Heart left ventricle (tissue), 13 donors: Measurements from ENCODE around the gene LHX4.

Experiments used
- CTCF ChIP-seq, 12 donors: fragments of 200-600 bp; sonication (generic) in 4 of 12; IDR thresholded peaks; one replicate each; pipeline versions ENCODE4 v1.5.0 to v1.8.0; 2018 to 2022; ENCODE audit warnings: antibody characterized with exemption in 12 of 12, mild to moderate bottlenecking in 5 of 12
- POLR2A ChIP-seq, 2 donors: fragments of 450-650 bp; IDR thresholded peaks; one replicate each; pipeline ENCODE4 v1.6.1; 2017; ENCODE audit warnings: antibody characterized with exemption in 2 of 2, mild to moderate bottlenecking in 2 of 2, moderate library complexity in 2 of 2
- donor health status: ischemic (EF 13 %, LVEDD 7.1; RV severe dilation, severe dysfunction).
- donor health status: DM: no; HTN: yes; CAD: no.
- donor health status: DM: no; HTN: no; CAD: no.
- donor health status: ischemic (EF 25% LVEDD 6.9; RV normal size, moderate dysfunction).
- donor health status: ischemic (EF 25% LVEDD 5.7; RV mildly dilated, moderate dysfunction).
- donor health status: ischemic (EF 35%, LVEDD 5.7; RV mildly dilated, moderate dysfunction).
- donor health status: nonischemic (EF 11% LVEDD 7.7; RV severe dilation, severe dysfunction).
- donor health status: DM: yes; HTN: yes; CAD: no.
- donor health status: PGD.
- donor health status: ischemic (EF 29% LVEDD 5.4; RV normal size, mild dysfunction).
- donor health status: nonischemic (EF 23%, LVEDD 6.1; RV moderate dilation, normal function).

DNA sequence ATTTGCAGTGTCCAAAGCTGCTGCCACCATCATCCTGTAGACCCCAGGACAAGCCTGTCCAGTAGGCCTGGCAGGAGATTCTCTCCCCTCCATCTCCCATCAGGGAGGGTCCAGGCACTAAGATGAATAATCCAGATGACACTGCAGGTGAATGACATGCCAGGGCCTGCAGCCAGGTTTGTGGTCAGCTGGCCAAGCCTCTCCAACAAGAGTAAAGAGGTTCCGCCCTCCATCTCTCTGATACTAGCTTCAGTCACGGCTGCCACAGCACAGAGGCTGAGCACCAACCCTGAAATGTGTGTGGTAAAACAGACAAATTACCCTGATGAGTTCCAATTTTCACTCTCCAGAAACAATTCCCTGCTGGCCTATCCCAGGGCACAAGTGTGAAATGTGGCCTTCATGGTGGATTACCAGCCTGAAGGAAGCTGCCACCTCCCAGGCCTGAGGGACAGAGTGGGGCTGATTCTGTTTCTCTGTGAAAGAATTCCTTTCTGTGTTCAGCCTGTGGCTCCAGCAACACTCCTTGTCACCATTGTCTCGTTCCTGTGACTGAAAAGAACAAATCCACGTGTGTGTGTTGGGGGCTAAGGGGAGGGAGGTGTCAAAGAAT lies 19.9 kb upstream of the LHX4 start:
- TF ChIP-seq CTCF (IDR thresholded peaks at IDR 0.05) (no peak), POLR2A (IDR thresholded peaks at IDR 0.05) (no peak)
